Astrocyte of the spinal cord (primary cell): ENCODE results near the gene JMJD1C.
"Not testable (repeated sequence)": the region's sequence is repeated elsewhere in the genome, so short reads cannot be mapped to it uniquely, and the experiment has no call there.

Experiments
- DNase-seq: peaks from one replicate; pipeline ENCODE4 v3.0.0; 2011; ENCODE audit warnings: low read depth, low spot score
- H3K4me3 ChIP-seq: 2 replicates; pipeline ENCODE4 v1.5.1; 2011; ENCODE audit warnings: low read depth, mild to moderate bottlenecking, low read length, moderate library complexity
- CTCF ChIP-seq: IDR thresholded peaks from 2 replicates; pipeline ENCODE4 v1.5.1; 2012; ENCODE audit warnings: low read depth, mild to moderate bottlenecking, low read length, inconsistent platforms
- in situ Hi-C: cut with HindIII; loops from 2 replicates; pipeline ENCODE4 v1.10.0; 2017; ENCODE audit warnings: low sequenced_read_pairs

JMJD1C gene

GRCh38 chr10:63493004-63493403 is 27.2 kb upstream of the JMJD1C start:
- no peak for DNase-seq
- in situ Hi-C loops = no loop called here
- TF ChIP-seq CTCF = no peak
- H3K4me3 ChIP-seq = no peak overlapping the region

GRCh38 chr10:63492317-63492690 is 26.5 kb upstream of the JMJD1C start:
- DNase-seq, in situ Hi-C loops, H3K4me3 ChIP-seq: not testable (repeated sequence)

- TF ChIP-seq CTCF = no peak
- in situ Hi-C loops = no loop called here
- DNase-seq = peak; percentile 78
- no peak overlapping the region for H3K4me3 ChIP-seq
Observed at GRCh38 chr10:63491588-63492316, 26.0 kb upstream of the JMJD1C start.

GRCh38 chr10:63489838-63490237 is 24.1 kb upstream of the JMJD1C start:
- in situ Hi-C loops = no loop called here
- no peak overlapping the region for H3K4me3 ChIP-seq
- no peak for DNase-seq
- TF ChIP-seq CTCF = no peak

- no peak overlapping the region for H3K4me3 ChIP-seq
- no peak for TF ChIP-seq CTCF
- in situ Hi-C loops = no loop called here
- DNase-seq = no peak
Observed at GRCh38 chr10:63487990-63488389, 22.2 kb upstream of the JMJD1C start.

- in situ Hi-C loops = no loop called here
- no peak for TF ChIP-seq CTCF
- DNase-seq = no peak
- no peak overlapping the region for H3K4me3 ChIP-seq
Observed at GRCh38 chr10:63483983-63484382, 18.2 kb upstream of the JMJD1C start.

GRCh38 chr10:63481815-63482421 is 16.1 kb upstream of the JMJD1C start:
- TF ChIP-seq CTCF = no peak
- in situ Hi-C loops = no loop called here

More at GRCh38 chr10:63481815-63482421, 16.1 kb upstream of the JMJD1C start:
- no peak overlapping the region for H3K4me3 ChIP-seq
- no peak for DNase-seq
